ENCODE results near the gene TSR1.
"Not testable (repeated sequence)": the region's sequence is repeated elsewhere in the genome, so short reads cannot be mapped to it uniquely, and the experiment has no call there.

TSR1 gene

DNA sequence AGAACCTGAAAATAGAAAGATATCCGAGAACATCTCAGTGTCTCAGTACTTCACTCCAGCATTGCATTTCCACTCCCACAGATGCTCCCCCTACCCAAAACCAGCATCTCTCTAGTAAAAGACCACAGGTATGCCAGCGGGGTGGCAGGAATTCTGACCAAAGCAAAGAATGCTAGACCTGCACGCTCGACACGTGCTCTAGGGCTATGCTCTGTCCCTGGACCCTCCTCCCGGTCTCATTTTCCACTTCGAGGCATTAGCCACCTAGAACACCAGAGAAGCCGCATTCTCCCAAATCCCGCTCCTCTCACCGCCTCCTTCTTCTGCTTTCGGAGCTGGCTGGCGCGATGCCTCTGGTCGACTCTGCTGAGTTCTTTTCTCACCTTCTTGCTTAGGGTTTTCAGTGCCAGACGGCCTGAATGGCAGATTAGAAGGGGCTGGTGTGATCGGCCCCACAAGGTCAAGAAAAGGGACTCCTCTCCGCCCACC lies 487 bp downstream of the TSR1 start:
- no peak for DNase-seq

DNA sequence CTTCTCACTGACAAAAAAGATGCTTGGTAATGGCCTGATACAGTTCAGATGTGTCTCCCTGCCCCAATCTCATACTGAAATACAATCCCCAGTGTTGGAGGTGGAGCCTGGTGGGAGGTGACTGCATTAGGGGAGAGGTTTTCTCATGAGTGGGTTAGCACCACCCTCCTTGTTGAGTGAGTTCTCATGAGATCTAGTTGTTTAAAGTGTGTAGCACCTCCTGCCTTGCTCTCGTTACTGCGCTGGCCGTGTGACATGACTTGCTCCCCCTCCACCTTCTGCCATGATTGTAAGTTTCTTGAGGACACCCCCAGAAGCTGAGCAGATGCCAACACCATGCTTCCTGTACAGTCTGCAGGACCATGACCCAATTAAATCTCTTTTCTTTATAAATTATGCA lies 5.0 kb downstream of the TSR1 start:
- DNase-seq: no peak

DNA sequence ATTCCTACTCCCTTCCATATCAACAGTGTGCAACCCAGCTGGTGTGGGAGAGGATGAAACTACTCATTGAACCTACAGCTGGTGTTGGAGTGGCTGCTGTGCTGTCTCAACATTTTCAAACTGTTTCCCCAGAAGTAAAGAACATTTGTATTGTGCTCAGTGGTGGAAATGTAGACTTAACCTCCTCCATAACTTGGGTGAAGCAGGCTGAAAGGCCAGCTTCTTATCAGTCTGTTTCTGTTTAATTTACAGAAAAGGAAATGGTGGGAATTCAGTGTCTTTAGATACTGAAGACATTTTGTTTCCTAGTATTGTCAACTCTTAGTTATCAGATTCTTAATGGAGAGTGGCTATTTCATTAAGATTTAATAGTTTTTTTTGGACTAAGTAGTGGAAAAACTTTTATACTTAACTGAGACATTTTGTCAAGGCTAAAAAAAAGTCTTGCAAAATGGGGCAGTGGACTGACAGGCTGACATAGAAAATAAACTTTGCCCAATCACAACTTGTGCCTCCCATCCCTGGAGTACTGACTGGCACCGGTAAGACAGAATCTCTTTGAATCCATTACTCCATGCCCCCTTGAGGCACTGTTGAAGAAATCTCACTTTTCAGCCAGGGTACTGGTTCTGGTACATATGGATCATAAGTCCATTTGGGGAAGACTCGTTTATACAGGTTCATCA lies 12.5 kb downstream of the TSR1 start:
- no peak for DNase-seq

DNA sequence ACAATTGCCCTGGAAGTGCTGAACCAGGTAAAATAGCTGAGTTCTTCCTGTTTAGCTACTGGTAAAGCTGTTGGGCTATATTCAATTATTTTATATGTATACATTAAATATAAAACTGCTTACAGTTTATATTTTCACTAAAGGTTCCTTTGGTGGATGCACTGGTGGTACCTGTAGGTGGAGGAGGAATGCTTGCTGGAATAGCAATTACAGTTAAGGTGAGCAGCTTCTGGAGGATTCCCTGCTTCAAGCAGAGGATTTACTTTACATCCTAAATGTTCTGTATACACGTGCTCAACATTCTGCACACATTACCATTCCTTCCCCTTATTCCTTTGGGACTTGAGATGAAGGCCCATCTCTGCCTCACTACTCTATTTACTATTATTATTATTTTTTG lies 14.9 kb downstream of the TSR1 start:
- no peak for DNase-seq

DNA sequence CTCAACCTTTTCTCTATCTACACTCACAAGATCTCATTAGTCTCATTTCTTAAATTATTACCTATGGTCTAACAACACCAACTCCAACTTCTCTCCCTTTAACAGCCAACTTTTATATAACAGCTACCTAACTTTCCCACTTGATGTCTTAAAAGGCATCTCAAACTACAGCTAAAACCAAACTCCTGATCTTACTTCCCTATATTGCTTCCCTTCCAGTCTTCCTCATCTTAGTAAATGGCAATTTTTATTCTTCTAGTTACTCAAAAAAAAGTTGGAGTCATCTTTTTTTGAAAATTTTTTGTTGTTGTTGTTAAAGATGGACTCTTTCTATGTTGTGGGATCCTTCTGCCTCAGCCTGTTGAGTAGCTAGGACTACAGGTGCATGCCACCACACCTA lies 17.2 kb downstream of the TSR1 start:
- DNase-seq: no peak

DNA sequence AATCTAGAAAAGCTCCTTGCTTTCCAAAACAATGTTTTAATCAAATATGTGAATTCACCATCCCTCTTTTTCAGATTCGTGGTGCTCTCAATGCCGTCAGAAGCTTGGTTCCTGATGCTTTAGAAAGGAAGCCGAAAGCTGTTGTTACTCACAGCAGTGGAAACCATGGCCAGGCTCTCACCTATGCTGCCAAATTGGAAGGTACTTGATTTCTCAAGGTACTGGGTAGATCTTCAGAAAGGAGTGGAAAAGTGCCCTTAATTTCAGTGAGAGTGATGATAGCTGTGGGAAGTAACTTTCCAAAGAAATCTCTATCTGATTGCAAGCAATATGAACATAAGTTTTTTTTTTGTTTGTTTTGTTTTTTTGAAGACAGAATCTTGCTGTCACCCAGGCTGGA lies 18.5 kb downstream of the TSR1 start:
- DNase-seq: no peak

DNA sequence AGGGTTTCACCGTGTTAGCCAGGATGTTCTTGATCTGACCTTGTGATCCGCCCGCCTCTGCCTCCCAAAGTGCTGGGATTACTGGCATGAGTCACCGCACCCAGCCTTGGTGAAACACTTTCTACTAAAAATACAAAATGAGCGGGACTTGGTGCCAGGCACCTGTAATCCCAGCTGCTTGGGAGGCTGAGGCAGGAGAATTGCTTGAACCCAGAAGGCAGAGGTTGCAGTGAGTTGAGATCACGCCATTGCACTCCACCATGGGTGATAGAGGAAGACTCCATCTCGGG lies 19.4 kb downstream of the TSR1 start:
- not testable (repeated sequence) for DNase-seq

DNA sequence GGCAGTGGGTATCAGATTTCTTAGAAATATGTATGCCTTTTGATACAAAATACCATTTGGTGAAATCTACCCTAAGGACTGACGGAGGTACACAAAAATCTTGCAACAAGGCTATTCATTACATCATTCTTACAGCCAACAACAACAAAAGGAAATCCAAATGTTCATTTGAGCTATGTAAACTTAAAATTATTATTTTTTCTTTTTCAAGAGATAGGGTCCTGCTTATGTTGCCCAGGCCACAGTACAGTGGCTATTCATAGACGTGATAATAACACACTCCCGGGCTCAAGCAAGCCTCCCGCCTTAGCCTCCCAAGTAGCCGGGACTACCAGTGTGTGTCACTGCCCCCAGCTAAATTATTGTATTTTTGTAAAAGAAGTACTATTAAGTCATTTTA lies 23.5 kb downstream of the TSR1 start:
- no peak for DNase-seq

DNA sequence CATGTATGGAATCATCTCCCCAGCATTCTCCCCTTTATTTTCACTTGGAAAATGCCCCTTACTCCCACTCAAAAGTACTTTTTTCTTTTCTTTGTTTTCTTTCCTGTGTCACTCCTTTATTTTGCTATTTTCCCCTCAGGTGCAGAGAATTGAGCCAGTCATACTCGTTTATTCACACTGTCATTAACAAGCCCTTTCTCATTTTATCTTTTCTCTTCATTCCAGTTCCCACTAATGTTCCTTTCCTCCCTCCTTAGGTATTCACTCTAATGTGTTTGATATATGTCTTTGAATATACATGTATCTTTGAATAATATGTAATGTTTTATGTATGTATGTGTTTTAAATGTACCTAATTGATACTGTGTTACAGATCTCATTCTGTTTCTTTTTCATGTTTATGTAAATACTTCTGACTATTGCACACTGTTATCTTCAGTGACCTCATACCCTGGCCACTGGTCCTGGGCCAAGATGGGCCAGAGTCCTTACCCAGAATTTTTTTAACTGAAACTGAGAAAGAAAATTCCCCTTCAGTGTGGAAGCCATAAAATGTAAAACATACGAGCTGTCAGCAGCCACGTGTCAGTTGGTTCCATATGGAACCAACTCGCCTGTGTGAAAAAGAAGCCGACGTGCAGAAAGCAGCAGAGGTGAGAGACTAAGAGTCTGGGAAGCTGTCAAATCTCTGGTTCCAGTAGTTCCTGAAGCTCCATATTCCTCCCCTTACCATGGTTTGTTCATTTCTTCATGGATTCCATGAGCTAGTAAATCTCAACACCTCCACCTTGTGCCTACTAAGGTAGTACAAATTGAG lies 26.7 kb downstream of the TSR1 start:
- DNase-seq: no peak

DNA sequence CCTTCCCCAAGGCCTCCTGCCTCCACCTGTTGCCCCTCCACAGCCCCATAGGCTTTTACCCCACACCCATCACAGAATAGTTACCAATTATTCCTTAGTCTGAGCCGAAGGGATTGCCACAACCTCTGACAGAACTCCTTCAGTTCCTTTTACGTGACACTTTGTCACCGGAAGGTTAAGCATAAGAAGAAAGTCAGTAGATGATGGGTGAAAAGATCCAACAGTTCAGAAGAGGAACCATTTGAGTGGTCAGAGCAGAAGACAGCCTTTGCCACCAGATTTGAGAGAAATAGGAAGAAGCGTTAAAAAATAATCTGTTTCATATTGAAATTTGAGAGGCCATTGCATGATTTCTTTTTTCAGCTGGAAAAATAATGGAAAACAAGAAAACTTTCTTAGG lies 31.3 kb downstream of the TSR1 start:
- DNase-seq: no peak

DNA sequence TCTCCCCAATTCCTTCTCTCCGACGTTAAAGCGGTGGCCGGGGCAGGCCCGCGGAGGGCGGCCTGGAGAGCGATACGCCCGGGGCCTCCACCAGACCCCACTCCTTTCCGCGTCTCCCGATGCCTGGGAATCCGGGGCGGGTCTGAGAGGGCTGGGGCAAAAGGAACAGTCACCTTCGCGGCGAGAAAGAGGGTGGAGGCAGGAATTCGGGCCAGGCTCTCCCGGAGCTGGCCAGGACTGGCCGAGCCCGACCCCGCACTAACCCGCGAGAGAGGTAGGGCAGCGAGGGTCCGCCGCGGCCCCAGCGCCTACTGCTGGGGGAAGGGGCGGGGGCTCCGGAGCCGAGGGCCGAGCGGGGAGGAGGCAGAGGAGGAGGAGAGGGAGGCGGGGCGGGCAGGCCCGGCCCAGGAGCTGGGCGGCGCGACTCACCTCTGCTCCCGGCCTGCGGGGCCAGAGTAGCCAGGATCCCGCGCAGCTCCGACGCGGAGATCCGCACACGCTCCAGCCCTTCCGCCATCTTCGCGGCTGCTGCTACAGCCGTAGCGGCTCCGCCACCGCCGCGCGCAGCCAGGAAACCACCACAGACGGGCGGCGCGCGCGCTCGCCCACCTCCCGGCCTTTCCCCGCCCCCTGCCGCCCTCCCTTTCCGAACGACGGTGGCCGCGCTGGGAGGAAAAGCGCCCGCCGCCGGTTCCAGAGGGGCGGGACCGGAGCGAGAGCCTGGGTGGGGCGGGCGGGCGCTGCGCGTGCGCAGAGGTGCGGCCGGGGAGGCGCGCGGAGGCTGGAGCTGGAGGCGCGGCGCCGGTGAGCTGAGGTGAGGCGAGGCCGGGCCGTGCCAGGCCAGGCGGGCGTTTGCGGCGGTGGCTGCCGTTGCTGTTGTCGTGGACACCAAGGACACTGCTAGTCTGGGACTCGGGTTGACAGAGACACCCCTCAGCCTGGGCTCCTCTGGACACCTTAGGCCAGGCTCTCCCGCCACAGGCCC lies 32.8 kb downstream of the TSR1 start, which contains the start of the genes SMG6 and SRR:
Gene SMG6, minus strand, starts transcription at position 582 of the 985 bp plus-strand sequence. Its CDS starts 65 bp downstream, at position 517.
Gene SRR, plus strand, starts transcription at position 747 of the 985 bp plus-strand sequence. CDS start 11,611 bp downstream, outside the sequence.
- peak; percentile 93 for DNase-seq

DNA sequence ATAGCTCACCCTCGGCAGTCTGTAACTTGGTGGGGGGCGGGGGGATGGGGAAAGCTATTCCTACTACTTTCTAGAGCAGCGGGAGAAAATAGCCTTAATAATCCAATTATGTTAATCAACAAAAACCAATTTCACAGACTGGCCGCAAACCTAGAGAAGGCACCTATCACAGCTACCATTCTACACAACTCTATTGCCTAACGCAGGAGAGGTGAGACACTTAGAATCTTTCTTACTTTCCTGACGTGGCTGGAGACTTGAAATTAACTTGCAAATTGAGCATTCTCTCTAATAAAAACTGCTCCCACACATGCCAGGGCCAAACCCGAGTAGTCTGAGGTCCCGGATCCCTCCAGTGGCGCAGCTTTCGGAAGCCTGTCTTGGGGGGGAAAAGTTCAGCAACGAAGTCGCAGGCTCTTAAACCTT lies 33.5 kb downstream of the TSR1 start:
- DNase-seq: no peak

DNA sequence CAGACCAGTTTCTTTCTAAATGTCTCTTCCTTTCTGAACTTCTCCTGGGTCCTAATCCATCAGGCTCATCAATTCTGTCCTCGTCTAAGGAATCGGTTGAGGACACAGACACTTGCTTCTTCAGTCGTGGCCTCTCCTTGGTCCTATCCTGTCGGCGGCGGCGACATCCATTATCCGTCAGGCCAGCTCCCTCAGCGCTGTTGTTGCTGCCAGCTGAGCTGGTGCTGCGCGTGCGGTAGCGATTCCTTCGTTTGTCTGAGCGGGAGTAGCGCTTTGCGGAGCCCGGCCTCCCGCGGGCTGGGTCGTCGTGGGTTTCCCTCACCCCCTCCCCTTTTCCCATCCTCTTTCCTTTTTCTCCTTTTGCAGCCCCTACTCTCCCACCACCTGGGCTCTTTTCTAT lies 36.5 kb downstream of the TSR1 start:
- DNase-seq: no peak

DNA sequence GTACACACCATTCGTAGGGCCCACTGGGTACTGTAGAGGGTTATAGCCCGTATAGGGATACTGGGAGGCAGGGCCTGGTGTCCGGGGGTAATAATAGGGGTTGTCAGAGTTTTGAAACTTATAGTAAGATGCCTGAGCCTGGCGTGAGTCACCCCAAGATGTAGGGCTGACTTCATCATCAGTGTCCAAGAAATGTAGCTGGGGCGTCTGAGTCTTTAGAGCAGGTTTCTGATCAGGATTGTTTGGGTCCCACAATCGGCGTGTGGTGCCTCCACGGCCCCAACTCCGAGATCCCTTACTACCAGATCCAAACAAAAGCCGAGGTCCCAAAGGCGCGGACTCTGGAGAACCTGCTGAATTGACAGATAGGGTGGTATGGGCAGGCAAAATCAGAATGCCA lies 37.1 kb downstream of the TSR1 start:
- no peak for DNase-seq

DNA sequence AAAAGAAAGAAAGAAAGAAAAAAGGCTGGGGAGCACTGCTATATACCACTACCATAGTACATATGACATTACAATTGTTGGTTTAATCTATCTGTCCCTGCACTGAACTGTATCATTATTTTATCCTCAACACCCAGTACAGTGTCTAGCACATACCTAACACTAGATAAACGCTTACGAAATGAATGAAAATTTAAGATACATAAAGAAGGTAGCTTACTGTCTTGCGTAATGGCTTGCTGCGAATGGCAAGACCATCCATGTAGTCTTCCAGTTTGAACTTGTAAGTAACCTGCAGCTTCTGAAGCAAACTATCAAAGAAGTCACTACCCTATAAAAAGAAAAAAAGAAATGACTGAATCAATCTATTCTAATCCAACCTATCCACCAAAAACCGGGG lies 39.2 kb downstream of the TSR1 start:
- no peak for DNase-seq

DNA sequence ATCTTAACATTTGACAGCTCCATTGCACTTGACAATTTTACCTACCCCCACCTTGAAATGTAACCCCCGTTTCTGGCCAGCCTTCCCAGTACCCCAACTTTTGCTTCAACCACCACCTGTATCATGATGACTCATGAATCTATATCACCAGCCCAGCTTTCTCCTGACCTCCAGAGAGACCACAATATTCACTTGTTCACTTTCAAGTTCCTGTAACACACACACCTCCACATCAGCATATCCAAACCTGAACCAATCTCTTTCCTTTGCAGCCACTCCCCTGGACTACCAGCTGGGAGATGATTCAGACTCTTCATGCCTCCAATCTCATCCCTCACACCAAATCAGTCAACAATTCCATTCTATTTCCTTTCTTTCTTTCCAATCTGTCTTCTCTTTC lies 40.7 kb downstream of the TSR1 start:
- no peak for DNase-seq

DNA sequence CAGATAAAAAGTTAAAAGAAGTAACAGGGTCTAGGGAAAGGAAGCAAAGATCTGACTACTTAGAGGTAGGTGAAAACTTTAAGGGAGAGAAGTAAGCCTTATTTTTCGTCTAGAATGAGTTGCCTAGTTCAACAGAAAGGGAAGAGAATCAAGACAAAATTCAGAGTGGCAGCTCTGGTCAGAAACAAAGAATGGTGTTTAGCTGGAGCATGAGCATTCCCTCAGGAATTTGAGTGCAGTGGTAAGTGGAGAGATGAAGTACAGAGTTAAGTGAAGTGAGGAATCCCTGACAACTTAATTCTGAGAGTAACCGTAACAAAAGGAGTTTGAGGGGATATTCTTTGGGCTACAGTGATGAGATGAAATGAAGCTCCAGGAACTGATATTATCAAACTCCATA lies 44.2 kb downstream of the TSR1 start:
- DNase-seq: no peak

DNA sequence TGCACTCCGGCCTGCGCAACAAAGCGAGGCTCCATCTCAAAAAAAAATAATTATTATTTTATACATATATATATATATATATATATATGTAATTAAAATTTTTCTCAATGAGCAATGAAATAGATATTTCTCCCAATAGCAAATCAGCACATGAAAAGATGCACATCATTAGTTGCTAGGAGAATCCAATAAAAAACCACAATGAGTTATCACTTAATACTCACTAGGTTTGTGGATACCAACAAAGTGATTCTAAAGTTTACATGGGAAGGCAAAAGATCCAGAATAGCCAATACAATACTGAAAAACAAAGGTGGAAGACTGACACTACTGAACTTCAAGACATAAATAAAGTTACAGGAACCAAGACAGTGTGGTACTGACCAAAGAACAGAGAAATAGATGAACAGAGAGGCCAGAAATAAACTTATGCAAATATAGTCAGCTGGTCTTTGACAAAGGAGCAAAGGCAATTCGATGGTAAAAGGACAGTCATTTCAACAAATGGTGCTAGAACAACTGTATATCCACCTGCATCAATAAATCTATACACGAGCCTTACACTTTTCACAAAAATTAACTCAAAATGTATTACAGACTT lies 46.3 kb downstream of the TSR1 start:
- DNase-seq: no peak

DNA sequence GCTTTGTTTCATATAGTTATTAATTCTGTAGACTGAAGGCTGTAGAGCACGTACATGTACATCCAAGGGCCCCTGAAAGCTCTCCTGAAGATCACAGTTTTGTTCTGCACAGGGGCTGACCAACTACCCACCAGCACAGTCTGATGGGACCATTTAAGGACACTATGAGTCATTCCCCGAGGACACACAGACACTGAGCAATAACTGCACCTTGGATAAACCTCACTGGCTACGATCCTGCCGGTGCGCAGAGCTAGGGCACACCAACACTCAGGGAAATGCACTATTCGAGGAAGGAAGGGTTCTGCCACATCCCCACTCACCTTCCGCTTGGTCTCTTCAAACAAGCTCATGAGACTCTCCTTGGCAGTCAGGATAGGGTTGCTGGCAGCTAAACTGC lies 53.0 kb downstream of the TSR1 start:
- no peak for DNase-seq

DNA sequence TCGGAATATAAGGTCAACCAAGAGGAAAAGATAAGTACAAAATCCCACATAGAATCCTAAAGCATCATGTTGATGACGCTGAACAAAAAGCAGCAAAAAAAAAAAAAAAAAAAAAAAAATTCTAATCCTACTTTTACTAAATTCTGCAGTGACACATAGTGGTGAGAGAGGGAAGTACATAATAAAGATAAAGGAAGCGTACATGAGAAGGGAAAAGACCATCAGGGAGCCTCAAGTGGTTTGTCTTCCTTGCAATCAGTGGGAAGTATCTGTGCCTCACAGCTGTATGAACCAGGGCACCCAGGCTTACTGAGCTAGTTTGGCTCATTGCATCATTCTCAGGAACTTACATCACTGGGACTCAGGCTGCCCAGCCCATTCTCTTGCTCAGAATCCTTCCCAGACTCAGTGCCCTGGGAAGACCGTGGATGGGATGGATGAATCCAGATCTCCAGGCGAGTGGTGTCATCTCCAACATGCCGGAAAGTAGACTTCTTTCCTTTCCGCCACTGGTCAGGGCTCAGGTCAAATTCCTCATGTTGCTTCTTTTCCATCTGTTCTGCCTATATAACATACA lies 53.9 kb downstream of the TSR1 start:
- DNase-seq: no peak

DNA sequence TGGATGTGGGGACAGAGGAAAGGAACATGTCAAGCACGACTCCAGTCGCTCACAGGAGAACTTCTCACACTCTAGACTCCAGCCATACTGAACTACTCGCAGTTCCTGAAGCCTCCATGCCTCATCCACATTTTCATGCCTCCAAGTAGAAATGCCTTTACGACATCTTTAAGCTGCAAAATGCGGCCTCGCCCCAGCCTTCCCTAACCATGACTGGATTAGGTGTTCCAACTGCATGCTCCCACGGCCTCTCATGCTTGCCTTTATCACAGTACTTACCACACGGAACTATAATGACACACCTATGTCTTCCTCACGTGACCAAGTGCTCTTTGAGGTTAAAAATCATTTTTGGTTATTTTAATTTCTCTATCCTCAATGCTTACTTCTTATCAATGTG lies 56.5 kb downstream of the TSR1 start:
- no peak for DNase-seq

DNA sequence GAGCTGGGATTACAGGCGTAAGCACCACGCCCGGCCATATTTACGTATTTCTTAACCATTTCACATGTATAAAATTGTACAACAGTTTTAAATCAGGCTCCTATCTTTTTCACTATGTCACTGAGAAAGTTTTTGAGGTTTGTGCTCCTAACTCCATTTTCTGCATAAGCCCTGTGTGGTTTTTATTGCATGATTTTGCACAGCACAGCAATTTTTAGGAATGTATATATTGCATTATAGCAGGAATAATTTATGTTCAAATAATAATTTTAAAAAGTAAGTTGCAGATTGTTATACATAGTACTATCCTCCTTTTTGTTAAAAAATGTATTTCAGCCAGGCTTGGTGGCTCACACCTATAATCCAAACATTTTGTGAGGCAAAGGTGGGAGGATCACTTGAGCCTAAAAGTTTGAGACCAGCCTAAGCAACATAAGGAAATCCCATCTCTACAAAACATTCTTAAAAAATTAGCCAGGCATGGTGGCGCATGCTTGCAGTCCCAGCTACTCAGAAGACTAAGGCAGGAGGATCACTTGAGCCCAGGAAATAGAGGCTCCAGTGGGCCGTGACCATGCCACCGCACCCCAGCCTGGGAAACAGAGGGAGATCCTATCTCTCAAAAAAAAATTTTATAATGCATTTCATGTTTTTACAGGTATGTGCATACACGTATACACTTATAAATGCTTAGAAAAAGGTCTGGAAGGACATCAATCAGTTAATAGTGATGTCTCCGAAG lies 58.7 kb downstream of the TSR1 start:
- no peak for DNase-seq

Measured in CD4-positive, alpha-beta T cell treated with Interferon gamma for 1 hour (primary cell).